ENCODE measurements around the gene OR6B1.
"Not testable (repeated sequence)": the region's sequence is repeated elsewhere in the genome, so short reads cannot be mapped to it uniquely, and the experiment has no call there.

DNA sequence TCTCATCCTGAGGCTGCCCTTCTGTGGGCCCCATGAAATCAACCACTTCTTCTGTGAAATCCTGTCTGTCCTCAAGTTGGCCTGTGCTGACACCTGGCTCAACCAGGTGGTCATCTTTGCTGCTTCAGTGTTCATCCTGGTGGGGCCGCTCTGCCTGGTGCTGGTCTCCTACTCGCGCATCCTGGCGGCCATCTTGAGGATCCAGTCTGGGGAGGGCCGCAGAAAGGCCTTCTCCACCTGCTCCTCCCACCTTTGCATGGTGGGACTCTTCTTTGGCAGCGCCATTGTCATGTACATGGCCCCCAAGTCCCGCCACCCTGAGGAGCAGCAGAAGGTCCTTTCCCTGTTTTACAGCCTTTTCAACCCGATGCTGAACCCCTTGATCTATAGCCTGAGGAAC is 50.8 kb downstream of the OR6B1 start:
- TF ChIP-seq, protein P1, sequence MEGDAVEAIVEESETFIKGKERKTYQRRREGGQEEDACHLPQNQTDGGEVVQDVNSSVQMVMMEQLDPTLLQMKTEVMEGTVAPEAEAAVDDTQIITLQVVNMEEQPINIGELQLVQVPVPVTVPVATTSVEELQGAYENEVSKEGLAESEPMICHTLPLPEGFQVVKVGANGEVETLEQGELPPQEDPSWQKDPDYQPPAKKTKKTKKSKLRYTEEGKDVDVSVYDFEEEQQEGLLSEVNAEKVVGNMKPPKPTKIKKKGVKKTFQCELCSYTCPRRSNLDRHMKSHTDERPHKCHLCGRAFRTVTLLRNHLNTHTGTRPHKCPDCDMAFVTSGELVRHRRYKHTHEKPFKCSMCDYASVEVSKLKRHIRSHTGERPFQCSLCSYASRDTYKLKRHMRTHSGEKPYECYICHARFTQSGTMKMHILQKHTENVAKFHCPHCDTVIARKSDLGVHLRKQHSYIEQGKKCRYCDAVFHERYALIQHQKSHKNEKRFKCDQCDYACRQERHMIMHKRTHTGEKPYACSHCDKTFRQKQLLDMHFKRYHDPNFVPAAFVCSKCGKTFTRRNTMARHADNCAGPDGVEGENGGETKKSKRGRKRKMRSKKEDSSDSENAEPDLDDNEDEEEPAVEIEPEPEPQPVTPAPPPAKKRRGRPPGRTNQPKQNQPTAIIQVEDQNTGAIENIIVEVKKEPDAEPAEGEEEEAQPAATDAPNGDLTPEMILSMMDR (IDR thresholded peaks at IDR 0.05) = not testable (repeated sequence)
- TF ChIP-seq POLR2A (IDR thresholded peaks at IDR 0.05) = not testable (repeated sequence)

All from esophagus squamous epithelium (tissue), 4 donors.